ENCODE measurements around the gene ATXN7L3. TPM values are rescaled to one million over a fixed set of nuclear protein-coding genes. Genes with fewer than 3 reads are reported as not detected.

The ATXN7L3 gene
- total and polyA plus RNA-seq, 2 donors from 2014 or later = 20.0 to 64.8 TPM

GRCh38 chr17:44217738-44218343 lies 18.2 kb upstream of the ATXN7L3 start:
- FAIRE-seq (no peak), DNase-seq (peak in 1 of 5 donors; percentile 87)
- TF ChIP-seq CTCF (IDR thresholded peaks at IDR 0.05; ENCODE audit: borderline replicate concordance, extremely low read depth, insufficient read depth) = no peak
- intact Hi-C loops (cut with DNase I) = no loop called here
- Histone ChIP-seq H3K9me3 (ENCODE audit: control insufficient read depth in 2 of 3, insufficient read depth in 1 of 3, low read length in 3 of 3) (no peaks in the 10 kb centered on the region), H3K4me3 (ENCODE audit: low read length in 3 of 3) (peak overlapping the region; percentile 74 to 77 (median 75)), H3K27me3 (ENCODE audit: control insufficient read depth, insufficient read depth, low read length) (no peaks in the 10 kb centered on the region), H3K36me3 (ENCODE audit: control insufficient read depth in 2 of 3, insufficient read depth in 3 of 3, low read length in 3 of 3) (peaks cover 26 to 33% (median 29%) of the 10 kb centered on the region in 3 donors), H3K27ac (ENCODE audit: low read depth in 2 of 2, low read length in 2 of 2) (peak overlapping the region; percentile 49 to 77), H3K9ac (ENCODE audit: low read length in 3 of 3) (peak overlapping the region; percentile 71 to 81 (median 73)), H3K4me1 (ENCODE audit: control insufficient read depth in 2 of 3, insufficient read depth in 2 of 3, low read depth in 1 of 3, low read length in 3 of 3) (peaks cover 5 to 30% (median 21%) of the 10 kb centered on the region in 3 donors)

- peaks cover 3 to 23% (median 17%) of the 10 kb centered on the region in 3 donors for H3K4me1 ChIP-seq (ENCODE audit: control insufficient read depth in 2 of 3, insufficient read depth in 2 of 3, low read depth in 1 of 3, low read length in 3 of 3)
- no peak for DNase-seq
- no peak for TF ChIP-seq CTCF (IDR thresholded peaks at IDR 0.05; ENCODE audit: borderline replicate concordance, extremely low read depth, insufficient read depth)
- no peak for FAIRE-seq
- peak overlapping the region in 1 of 2 donors; percentile 16 for H3K27ac ChIP-seq (ENCODE audit: low read depth in 2 of 2, low read length in 2 of 2)
- H3K36me3 ChIP-seq (ENCODE audit: control insufficient read depth in 2 of 3, insufficient read depth in 3 of 3, low read length in 3 of 3) = peaks cover 26 to 35% (median 30%) of the 10 kb centered on the region in 3 donors
- intact Hi-C loops (cut with DNase I) = no loop called here
- no peaks in the 10 kb centered on the region for H3K9me3 ChIP-seq (ENCODE audit: control insufficient read depth in 2 of 3, insufficient read depth in 1 of 3, low read length in 3 of 3)
- H3K9ac ChIP-seq (ENCODE audit: low read length in 3 of 3) = no peak overlapping the region
- no peak overlapping the region for H3K4me3 ChIP-seq (ENCODE audit: low read length in 3 of 3)
- no peaks in the 10 kb centered on the region for H3K27me3 ChIP-seq (ENCODE audit: control insufficient read depth, insufficient read depth, low read length)
These were observed 17.0 kb upstream of the ATXN7L3 start for GRCh38 chr17:44216694-44217093.

GRCh38 chr17:44216173-44216572 lies 16.5 kb upstream of the ATXN7L3 start:
- TF ChIP-seq CTCF (IDR thresholded peaks at IDR 0.05; ENCODE audit: borderline replicate concordance, extremely low read depth, insufficient read depth) = no peak
- Histone ChIP-seq H3K27ac (ENCODE audit: low read depth in 2 of 2, low read length in 2 of 2) (no peak overlapping the region), H3K27me3 (ENCODE audit: control insufficient read depth, insufficient read depth, low read length) (no peaks in the 10 kb centered on the region), H3K4me1 (ENCODE audit: control insufficient read depth in 2 of 3, insufficient read depth in 2 of 3, low read depth in 1 of 3, low read length in 3 of 3) (peaks cover 3 to 23% (median 17%) of the 10 kb centered on the region in 3 donors), H3K9ac (ENCODE audit: low read length in 3 of 3) (no peak overlapping the region), H3K36me3 (ENCODE audit: control insufficient read depth in 2 of 3, insufficient read depth in 3 of 3, low read length in 3 of 3) (peaks cover 26 to 39% (median 36%) of the 10 kb centered on the region in 3 donors), H3K4me3 (ENCODE audit: low read length in 3 of 3) (no peak overlapping the region), H3K9me3 (ENCODE audit: control insufficient read depth in 2 of 3, insufficient read depth in 1 of 3, low read length in 3 of 3) (no peaks in the 10 kb centered on the region)
- intact Hi-C loops (cut with DNase I) = no loop called here
- FAIRE-seq (no peak), DNase-seq (no peak)
